B cell (primary cell): ENCODE measurements around the gene PRRT2. TPM values are rescaled to one million over a fixed set of nuclear protein-coding genes. Genes with fewer than 3 reads are reported as not detected.

Source experiments
- ATAC-seq: fragments of 200-7000 bp; cut with Tn5 transposase; one replicate; pipeline ENCODE4 v1.10.0; 2021; ENCODE audit warnings: low read depth, mild to moderate bottlenecking, moderate number of reproducible peaks, moderate library complexity
- CTCF ChIA-PET: fragments of 350-600 bp; sonication (Branson Sonifier 250); formaldehyde crosslinking; loops from one replicate; lab custom pipeline; 2021; ENCODE audit warnings: antibody characterized with exemption, inconsistent platforms; lab: Charles Lee
- POLR2A ChIA-PET: fragments of 350-600 bp; sonication (Branson Sonifier 250); formaldehyde crosslinking; loops from one replicate; lab custom pipeline; 2021; ENCODE audit warnings: antibody characterized with exemption; lab: Charles Lee
- DNase-seq: peaks from one replicate; pipeline ENCODE4 v3.0.0; 2013
- H2AFZ ChIP-seq: 2 replicates; pipeline ENCODE4 v1.6.1; 2012; ENCODE audit warnings: mild to moderate bottlenecking, low read depth, low read length; ENCODE audit not compliant: insufficient read depth, poor library complexity, severe bottlenecking
- H3K27ac ChIP-seq, 2 donors: 1 replicate in 1 of 2; 2 replicates in 1 of 2; pipeline ENCODE4 v1.5.1; 2012 to 2013; ENCODE audit warnings: low read length in 2 of 2, mild to moderate bottlenecking in 2 of 2, moderate library complexity in 1 of 2
- H3K27me3 ChIP-seq, 4 experiments: fragments of 200-600 bp in 1 of 4; sonication (generic) in 1 of 4; replicated peaks in 1 of 4; 1 replicate in 2 of 4; 2 replicates in 2 of 4; pipeline versions ENCODE4 v1.6.1 to v1.7.0; 2013 to 2016; ENCODE audit warnings: low read length in 3 of 4, mild to moderate bottlenecking in 2 of 4, mixed read lengths in 1 of 4, moderate library complexity in 1 of 4; ENCODE audit not compliant: insufficient read depth in 4 of 4, control insufficient read depth in 3 of 4; ENCODE audit errors: control extremely low read depth in 1 of 4
- H3K36me3 ChIP-seq, 2 experiments: replicated peaks in 1 of 2; 1 replicate in 1 of 2; 2 replicates in 1 of 2; pipeline versions ENCODE4 v1.6.1 to v1.7.1; 2013; ENCODE audit warnings: low read length in 1 of 2; ENCODE audit not compliant: insufficient read depth in 2 of 2, control insufficient read depth in 1 of 2; ENCODE audit errors: control extremely low read depth in 1 of 2, extremely low read depth in 1 of 2
- H3K4me1 ChIP-seq, 2 donors: fragments of 200-600 bp in 1 of 2; sonication (generic) in 1 of 2; 1 replicate in 1 of 2; 2 replicates in 1 of 2; pipeline versions ENCODE4 v1.5.1 to v1.6.1; 2013 to 2017; ENCODE audit warnings: low read length in 2 of 2; ENCODE audit not compliant: control insufficient read depth in 2 of 2, insufficient read depth in 2 of 2
- H3K4me2 ChIP-seq: replicated peaks from 2 replicates; pipeline ENCODE3; 2012; ENCODE audit warnings: mild to moderate bottlenecking, low read depth, low read length; ENCODE audit not compliant: poor library complexity, severe bottlenecking
- H3K4me3 ChIP-seq, 5 experiments: fragments of 200-600 bp in 1 of 5; sonication (generic) in 1 of 5; 1 replicate in 3 of 5; 2 replicates in 2 of 5; pipeline versions ENCODE4 v1.5.1 to v1.7.0; 2011 to 2016; ENCODE audit warnings: low read length in 4 of 5, mild to moderate bottlenecking in 4 of 5, low read depth in 2 of 5, control low read depth in 1 of 5, moderate library complexity in 1 of 5; ENCODE audit not compliant: insufficient read depth in 1 of 5; ENCODE audit errors: control extremely low read depth in 1 of 5, extremely low read depth in 1 of 5
- H3K79me2 ChIP-seq: fragments of 200-600 bp; sonication (generic); one replicate; pipeline ENCODE4 v1.6.0; 2016; ENCODE audit warnings: low read length; ENCODE audit not compliant: control insufficient read depth, insufficient read depth
- H3K9ac ChIP-seq: fragments of 200-600 bp; sonication (generic); 2 replicates; pipeline ENCODE4 v1.6.1; 2017; ENCODE audit warnings: mild to moderate bottlenecking, low read length, moderate library complexity
- H3K9me3 ChIP-seq, 3 donors: one replicate each; pipeline versions ENCODE4 v1.6.1 to v1.7.1; 2013; ENCODE audit warnings: low read length in 2 of 3; ENCODE audit not compliant: control insufficient read depth in 2 of 3, insufficient read depth in 1 of 3; ENCODE audit errors: control extremely low read depth in 1 of 3
- H4K20me1 ChIP-seq: 2 replicates; pipeline ENCODE4 v1.6.0; 2012; ENCODE audit warnings: mild to moderate bottlenecking, low read length; ENCODE audit not compliant: insufficient read depth, control insufficient read depth, poor library complexity, severe bottlenecking
- H3K27ac Mint-ChIP-seq: one replicate; pipeline ENCODE4 v1.8.0; 2021; ENCODE audit warnings: mixed read lengths
- H3K27me3 Mint-ChIP-seq: one replicate; pipeline ENCODE4 v1.8.0; 2021; ENCODE audit warnings: mixed read lengths
- H3K4me1 Mint-ChIP-seq: one replicate; pipeline ENCODE4 v1.8.0; 2021; ENCODE audit warnings: mixed read lengths
- H3K4me3 Mint-ChIP-seq: one replicate; pipeline ENCODE4 v1.8.0; 2021; ENCODE audit warnings: mixed read lengths
- H3K9me3 Mint-ChIP-seq: one replicate; pipeline ENCODE4 v1.8.0; 2022; ENCODE audit warnings: mixed read lengths; ENCODE audit not compliant: insufficient read depth
- CTCF ChIP-seq: fragments of 200-600 bp; IDR thresholded peaks from one replicate; pipeline ENCODE4 v1.8.0; 2022; ENCODE audit warnings: antibody characterized with exemption, mild to moderate bottlenecking
- EZH2 ChIP-seq: IDR thresholded peaks from 2 replicates; pipeline ENCODE4 v1.6.1; 2012; ENCODE audit warnings: borderline replicate concordance, low read depth, mild to moderate bottlenecking, moderate library complexity, low read length; ENCODE audit not compliant: insufficient read depth, poor library complexity, severe bottlenecking
- WGBS: methylation state at CpG from one replicate; pipeline ENCODE4 v1.1.5; 2013; ENCODE audit warnings: missing lambda C conversion rate; ENCODE audit not compliant: insufficient coverage; 5-methylcytosine and 5-hydroxymethylcytosine counted together
- intact Hi-C: fragments of 100-400 bp; cut with micrococcal nuclease; formaldehyde crosslinking; loops from one replicate; pipeline ENCODE4 v1.10.0; 2022
- polyA plus RNA-seq: library from polyadenylated mRNA; depleted of rRNA; stranded (reverse); fragments of >200 nt; gene quantifications from 2 replicates; pipeline ENCODE4 v1.2.3, GENCODE V29; 2012
- total RNA-seq, 2 donors: library from RNA; stranded (reverse); fragments of 120-200 nt in 1 of 2; gene quantifications; 1 replicate in 1 of 2; 2 replicates in 1 of 2; pipeline versions ENCODE4 v1.2.3 to v1.2.4, GENCODE V29; 2013 to 2022

PRRT2 gene
- total and polyA plus RNA-seq, 2 donors (not counting 1 experiment from before 2014, with no cell fraction given), result 0.79 to 3.1 TPM

DNA sequence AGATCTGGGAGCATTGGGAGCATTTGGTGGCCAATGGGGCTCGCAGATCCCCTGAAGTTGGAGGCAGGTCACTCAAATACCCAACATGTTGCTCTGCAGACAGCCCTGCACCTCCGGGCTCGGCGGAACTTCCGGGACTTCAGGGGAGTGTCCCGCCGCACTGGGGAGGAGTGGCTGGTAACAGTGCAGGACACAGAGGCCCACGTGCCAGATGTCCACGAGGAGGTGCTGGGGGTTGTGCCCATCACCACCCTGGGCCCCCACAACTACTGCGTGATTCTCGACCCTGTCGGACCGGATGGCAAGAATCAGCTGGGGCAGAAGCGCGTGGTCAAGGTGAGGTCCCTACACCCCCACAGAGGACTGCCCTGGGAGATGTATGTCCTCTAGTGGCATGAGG is 24.6 kb downstream of the PRRT2 start:
- no peak overlapping the region for H3K27ac Mint-ChIP-seq
- H3K4me1 Mint-ChIP-seq, result no peaks in the 10 kb centered on the region
- no peak for DNase-seq
- H3K36me3 ChIP-seq, result peaks cover 4 to 67% of the 10 kb centered on the region in 2 experiments
- no peaks in the 10 kb centered on the region for H3K79me2 ChIP-seq
- H3K27me3 Mint-ChIP-seq, result no peaks in the 10 kb centered on the region
- no peak overlapping the region for H2AFZ ChIP-seq
- no peak overlapping the region for H3K27ac ChIP-seq
- H3K27me3 ChIP-seq, result no peaks in the 10 kb centered on the region
- H3K4me3 Mint-ChIP-seq, result no peak overlapping the region
- no peak overlapping the region for H3K4me3 ChIP-seq
- no peaks in the 10 kb centered on the region for H3K9me3 Mint-ChIP-seq
- no peaks in the 10 kb centered on the region for H3K4me1 ChIP-seq
- ChIA-PET CTCF (interaction anchor here (0.7 kb wide), 1 partner anchor 9 kb away, joined by 3 read pairs; no protein-coding TSS in a partner anchor), POLR2A (interaction anchor here (1.1 kb wide), 1 partner anchor 17 kb away, joined by 3 read pairs; the partner anchor contains the start of gene MVP)
- H3K9me3 ChIP-seq, result no peaks in the 10 kb centered on the region
- no peak overlapping the region for H3K4me2 ChIP-seq
- intact Hi-C loops, result no loop called here
- H4K20me1 ChIP-seq, result peaks cover 1% of the 10 kb centered on the region
- 97% methylated on average over 8 of the region's 15 CpGs for WGBS
- ATAC-seq, result no peak
- no peak overlapping the region for H3K9ac ChIP-seq
- TF ChIP-seq EZH2 (no peak), CTCF (no peak)

GRCh38 chr16:29837841-29838240 is 25.8 kb downstream of the PRRT2 start:
- Histone ChIP-seq H4K20me1 (no peaks in the 10 kb centered on the region), H3K27me3 (no peaks in the 10 kb centered on the region), H3K9me3 (no peaks in the 10 kb centered on the region), H3K36me3 (peaks cover 4 to 66% of the 10 kb centered on the region in 2 experiments), H2AFZ (no peak overlapping the region), H3K9ac (no peak overlapping the region), H3K79me2 (no peaks in the 10 kb centered on the region), H3K27ac (no peak overlapping the region), H3K4me1 (no peaks in the 10 kb centered on the region), H3K4me2 (no peak overlapping the region), H3K4me3 (no peak overlapping the region)
- DNase-seq, result no peak
- Mint-ChIP-seq H3K9me3 (no peaks in the 10 kb centered on the region), H3K4me1 (no peaks in the 10 kb centered on the region), H3K4me3 (no peak overlapping the region), H3K27ac (no peak overlapping the region), H3K27me3 (no peaks in the 10 kb centered on the region)
- ChIA-PET CTCF (interaction anchor here (0.9 to 1.2 kb wide), 2 partner anchors 9 to 10 kb away, joined by 3 to 4 read pairs; no protein-coding TSS in a partner anchor), POLR2A (interaction anchor here (1.1 kb wide), 1 partner anchor 18 kb away, joined by 3 read pairs; the partner anchor contains the start of gene MVP)
- WGBS, result 100% methylated on average over 3 of the region's 5 CpGs
- no peak for ATAC-seq
- TF ChIP-seq CTCF (no peak), EZH2 (no peak)
- intact Hi-C loops, result no loop called here
